CD4-positive, alpha-beta memory T cell (primary cell): ENCODE results near the gene PINK1. TPM values are rescaled to one million over a fixed set of nuclear protein-coding genes. Genes with fewer than 3 reads are reported as not detected.
A peak's percentile ranks its signal among the peaks of the same experiment; 100 is the strongest.

Experiments
- CTCF ChIA-PET: fragments of 350-600 bp; sonication (Branson Sonifier 250); formaldehyde crosslinking; loops from one replicate; lab custom pipeline; 2021; ENCODE audit warnings: inconsistent platforms; ENCODE audit not compliant: partially characterized antibody; lab: Charles Lee
- POLR2A ChIA-PET: fragments of 350-600 bp; sonication (Branson Sonifier 250); formaldehyde crosslinking; loops from one replicate; lab custom pipeline; 2021; ENCODE audit not compliant: partially characterized antibody; lab: Charles Lee
- DNase-seq, 5 donors: peaks; one replicate each; pipeline versions ENCODE4 v3.0.0 to v3.0.0-alpha.2; 2020 to 2022; ENCODE audit warnings: mixed read lengths in 1 of 5
- H3K27ac ChIP-seq: one replicate; pipeline ENCODE4 v1.7.0; 2013; ENCODE audit warnings: low read depth, low read length
- H3K27me3 ChIP-seq: 2 replicates; pipeline ENCODE4 v1.7.0; 2013; ENCODE audit warnings: mild to moderate bottlenecking, low read length, moderate library complexity; ENCODE audit not compliant: insufficient read depth
- H3K36me3 ChIP-seq: 2 replicates; pipeline ENCODE4 v1.7.0; 2013; ENCODE audit warnings: mild to moderate bottlenecking, low read length, moderate library complexity; ENCODE audit not compliant: insufficient read depth
- H3K4me1 ChIP-seq: 2 replicates; pipeline ENCODE4 v1.7.0; 2013; ENCODE audit warnings: mild to moderate bottlenecking, low read length, moderate library complexity; ENCODE audit not compliant: insufficient read depth
- H3K4me3 ChIP-seq, 2 donors: one replicate each; pipeline ENCODE4 v1.7.0; 2013; ENCODE audit warnings: low read length in 2 of 2, mild to moderate bottlenecking in 1 of 2
- H3K9me3 ChIP-seq, 2 donors: one replicate each; pipeline ENCODE4 v1.7.0; 2013; ENCODE audit warnings: low read length in 2 of 2, control low read depth in 1 of 2; ENCODE audit not compliant: control insufficient read depth in 1 of 2
- H3K27ac Mint-ChIP-seq, 7 donors: one replicate each; pipeline ENCODE4 v1.8.0; 2020 to 2021; ENCODE audit warnings: mixed read lengths in 7 of 7, mild to moderate bottlenecking in 6 of 7, inconsistent platforms in 3 of 7, moderate library complexity in 3 of 7
- H3K27me3 Mint-ChIP-seq, 2 donors: one replicate each; pipeline ENCODE4 v1.8.0; 2020 to 2021; ENCODE audit warnings: mixed read lengths in 2 of 2
- H3K36me3 Mint-ChIP-seq, 2 donors: one replicate each; pipeline ENCODE4 v1.8.0; 2020 to 2021; ENCODE audit warnings: mixed read lengths in 2 of 2, inconsistent platforms in 1 of 2, mild to moderate bottlenecking in 1 of 2
- H3K4me1 Mint-ChIP-seq, 4 donors: one replicate each; pipeline ENCODE4 v1.8.0; 2020 to 2021; ENCODE audit warnings: mixed read lengths in 4 of 4, mild to moderate bottlenecking in 1 of 4
- H3K4me3 Mint-ChIP-seq, 8 donors: one replicate each; pipeline ENCODE4 v1.8.0; 2020 to 2021; ENCODE audit warnings: mixed read lengths in 8 of 8, mild to moderate bottlenecking in 7 of 8, moderate library complexity in 6 of 8, inconsistent platforms in 3 of 8
- H3K9me3 Mint-ChIP-seq, 8 donors: one replicate each; pipeline ENCODE4 v1.8.0; 2020 to 2021; ENCODE audit warnings: mixed read lengths in 8 of 8, mild to moderate bottlenecking in 5 of 8, inconsistent platforms in 3 of 8, moderate library complexity in 1 of 8
- intact Hi-C: fragments of 100-400 bp; cut with micrococcal nuclease; formaldehyde crosslinking; loops from one replicate; pipeline ENCODE4 v1.15.1; 2023
- polyA plus RNA-seq, 2 donors: library from polyadenylated mRNA; unstranded; fragments of 300-500 nt; fragmentation: Illumina TruSeq; gene quantifications; one replicate each; pipeline ENCODE4 v1.2.3, GENCODE V29; 2021
- total RNA-seq, 2 experiments: library from RNA; stranded (reverse); gene quantifications; one replicate each; pipeline ENCODE4 v1.2.3, GENCODE V29; 2021

Gene PINK1
- total and polyA plus RNA-seq, 4 experiments from 2014 or later = 19.0 to 24.2 (median 20.6) TPM

- Mint-ChIP-seq H3K36me3 (peaks cover 21 to 69% of the 10 kb centered on the region in 2 donors), H3K27me3 (no peaks in the 10 kb centered on the region), H3K27ac (peak overlapping the region in 6 of 7 donors; percentile 7 to 97 (median 51)), H3K4me3 (peak overlapping the region in 2 of 8 donors; percentile 44 to 65), H3K4me1 (peaks cover 33 to 66% (median 44%) of the 10 kb centered on the region in 4 donors), H3K9me3 (no peaks in the 10 kb centered on the region)
- H3K27me3 ChIP-seq = no peaks in the 10 kb centered on the region
- peaks cover 50% of the 10 kb centered on the region for H3K36me3 ChIP-seq
- H3K4me3 ChIP-seq = no peak overlapping the region
- H3K27ac ChIP-seq = no peak overlapping the region
- no peaks in the 10 kb centered on the region for H3K9me3 ChIP-seq
- ChIA-PET POLR2A (interaction anchor here (1.3 to 2.1 kb wide), 2 partner anchors 8 to 128 kb away, joined by 3 to 8 read pairs; partner anchors contain the start of gene HP1BP3), CTCF (interaction anchor here (1.0 kb wide), 1 partner anchor 24 kb away, joined by 3 read pairs; no protein-coding TSS in a partner anchor)
- DNase-seq = peak in 1 of 5 donors; percentile 10
- peaks cover 37% of the 10 kb centered on the region for H3K4me1 ChIP-seq
- intact Hi-C loops = no loop called here
Observed at GRCh38 chr1:20658166-20658915, 25.1 kb downstream of the PINK1 start.

GRCh38 chr1:20660363-20660762 is 27.1 kb downstream of the PINK1 start:
- Histone ChIP-seq H3K27me3 (no peaks in the 10 kb centered on the region), H3K4me3 (peak overlapping the region; percentile 86 to 98), H3K4me1 (peaks cover 37% of the 10 kb centered on the region), H3K36me3 (peaks cover 32% of the 10 kb centered on the region), H3K27ac (peak overlapping the region; percentile 74), H3K9me3 (no peaks in the 10 kb centered on the region)
- no peaks in the 10 kb centered on the region for H3K9me3 Mint-ChIP-seq
- H3K27ac Mint-ChIP-seq = peak overlapping the region; percentile 96 to 99 (median 98)
- peak overlapping the region; percentile 96 to 100 (median 98) for H3K4me3 Mint-ChIP-seq
- H3K4me1 Mint-ChIP-seq = peaks cover 33 to 64% (median 44%) of the 10 kb centered on the region in 4 donors
- CTCF ChIA-PET = interaction anchor here (1.1 to 2.0 kb wide), 4 partner anchors 19 to 26 kb away, joined by 3 to 10 read pairs (median 6); no protein-coding TSS in a partner anchor
- POLR2A ChIA-PET = interaction anchor here (1.2 to 3.0 kb wide), 4 partner anchors 13 to 362 kb away, joined by 4 to 24 read pairs (median 10); partner anchors contain the start of gene HP1BP3
- DNase-seq = no peak
- peaks cover 12 to 51% of the 10 kb centered on the region in 2 donors for H3K36me3 Mint-ChIP-seq
- intact Hi-C loops = loop anchor here (5.0 kb wide), 1 partner anchor 153 kb away; the partner anchor contains the start of gene MUL1
- no peaks in the 10 kb centered on the region for H3K27me3 Mint-ChIP-seq

- peak overlapping the region; percentile 74 for H3K27ac ChIP-seq
- peak overlapping the region; percentile 96 to 99 (median 98) for H3K27ac Mint-ChIP-seq
- ChIA-PET POLR2A (interaction anchor here (0.9 to 3.0 kb wide), 5 partner anchors 13 to 1792 kb away, joined by 3 to 24 read pairs (median 4); partner anchors contain the start of gene HP1BP3), CTCF (interaction anchor here (0.9 to 2.0 kb wide), 6 partner anchors 20 to 534 kb away, joined by 3 to 10 read pairs (median 4); partner anchors contain the start of gene KIF17)
- no peaks in the 10 kb centered on the region for H3K9me3 Mint-ChIP-seq
- H3K27me3 ChIP-seq = no peaks in the 10 kb centered on the region
- peak overlapping the region; percentile 96 to 100 (median 98) for H3K4me3 Mint-ChIP-seq
- peak overlapping the region; percentile 86 to 98 for H3K4me3 ChIP-seq
- no peaks in the 10 kb centered on the region for H3K27me3 Mint-ChIP-seq
- peaks cover 33 to 63% (median 44%) of the 10 kb centered on the region in 4 donors for H3K4me1 Mint-ChIP-seq
- H3K9me3 ChIP-seq = no peaks in the 10 kb centered on the region
- peaks cover 28% of the 10 kb centered on the region for H3K36me3 ChIP-seq
- peaks cover 11 to 49% of the 10 kb centered on the region in 2 donors for H3K36me3 Mint-ChIP-seq
- H3K4me1 ChIP-seq = peaks cover 37% of the 10 kb centered on the region
- intact Hi-C loops = loop anchor here (1.0 to 5.0 kb wide), 2 partner anchors 27 to 154 kb away; partner anchors contain the start of gene MUL1
- peak in 2 of 5 donors; percentile 29 to 61 for DNase-seq
Observed at GRCh38 chr1:20660847-20661206, 27.6 kb downstream of the PINK1 start.

GRCh38 chr1:20661207-20662109 is 28.2 kb downstream of the PINK1 start, which contains the start of gene DDOST:
TSS of gene DDOST (minus strand) at chr1:20661369. CDS start at chr1:20661350, 19 bp downstream.
- no peaks in the 10 kb centered on the region for H3K9me3 Mint-ChIP-seq
- intact Hi-C loops = loop anchor here (1.0 to 5.0 kb wide), 2 partner anchors 27 to 154 kb away; partner anchors contain the start of gene MUL1
- Histone ChIP-seq H3K27me3 (no peaks in the 10 kb centered on the region), H3K4me3 (peak within 1 kb of the TSS; percentile 86 to 98), H3K27ac (peak within 1 kb of the TSS; percentile 74), H3K36me3 (peaks cover 21% of the 10 kb centered on the region), H3K9me3 (no peaks in the 10 kb centered on the region), H3K4me1 (peaks cover 37% of the 10 kb centered on the region)
- H3K4me1 Mint-ChIP-seq = peaks cover 31 to 62% (median 44%) of the 10 kb centered on the region in 4 donors
- DNase-seq = peak; percentile 93 to 97 (median 95)
- no peaks in the 10 kb centered on the region for H3K27me3 Mint-ChIP-seq
- H3K36me3 Mint-ChIP-seq = peaks cover 9 to 43% of the 10 kb centered on the region in 2 donors
- ChIA-PET POLR2A (interaction anchor here (0.7 to 3.0 kb wide), 7 partner anchors 14 to 1791 kb away, joined by 3 to 24 read pairs (median 4); partner anchors contain the start of gene HP1BP3), CTCF (interaction anchor here (0.9 to 2.0 kb wide), 7 partner anchors 20 to 534 kb away, joined by 3 to 10 read pairs (median 3); partner anchors contain the start of gene KIF17)
- H3K27ac Mint-ChIP-seq = peak within 1 kb of the TSS; percentile 96 to 99 (median 98)
- H3K4me3 Mint-ChIP-seq = peak within 1 kb of the TSS; percentile 96 to 100 (median 98)

- Histone ChIP-seq H3K9me3 (no peaks in the 10 kb centered on the region), H3K27ac (peak overlapping the region; percentile 74), H3K4me3 (peak overlapping the region; percentile 86 to 98), H3K4me1 (peaks cover 37% of the 10 kb centered on the region), H3K27me3 (no peaks in the 10 kb centered on the region), H3K36me3 (peaks cover 15% of the 10 kb centered on the region)
- Mint-ChIP-seq H3K9me3 (no peaks in the 10 kb centered on the region), H3K27me3 (no peaks in the 10 kb centered on the region), H3K27ac (peak overlapping the region; percentile 96 to 99 (median 98)), H3K4me3 (peak overlapping the region; percentile 96 to 100 (median 98)), H3K4me1 (peaks cover 30 to 59% (median 42%) of the 10 kb centered on the region in 4 donors), H3K36me3 (peaks cover 3 to 37% of the 10 kb centered on the region in 2 donors)
- intact Hi-C loops = loop anchor here (5.0 kb wide), 1 partner anchor 155 kb away; the partner anchor contains the start of gene MUL1
- ChIA-PET CTCF (interaction anchor here (1.0 to 2.0 kb wide), 5 partner anchors 21 to 533 kb away, joined by 3 to 10 read pairs (median 6); no protein-coding TSS in a partner anchor), POLR2A (interaction anchor here (1.1 to 3.0 kb wide), 4 partner anchors 28 to 125 kb away, joined by 3 to 24 read pairs (median 9); partner anchors contain the start of gene HP1BP3)
- no peak for DNase-seq
Observed at GRCh38 chr1:20662110-20662475, 28.8 kb downstream of the PINK1 start.

GRCh38 chr1:20663365-20663764 is 30.1 kb downstream of the PINK1 start:
- Mint-ChIP-seq H3K4me1 (peaks cover 29 to 47% (median 37%) of the 10 kb centered on the region in 4 donors), H3K27ac (peak overlapping the region in 1 of 7 donors; percentile 97), H3K27me3 (no peaks in the 10 kb centered on the region), H3K9me3 (no peaks in the 10 kb centered on the region), H3K36me3 (peaks cover 0 to 24% of the 10 kb centered on the region in 2 donors), H3K4me3 (peak overlapping the region in 4 of 8 donors; percentile 20 to 99 (median 39))
- Histone ChIP-seq H3K9me3 (no peaks in the 10 kb centered on the region), H3K4me1 (peaks cover 34% of the 10 kb centered on the region), H3K27me3 (no peaks in the 10 kb centered on the region), H3K36me3 (peaks cover 2% of the 10 kb centered on the region), H3K4me3 (no peak overlapping the region), H3K27ac (no peak overlapping the region)
- ChIA-PET CTCF (interaction anchor here (0.8 to 1.2 kb wide), 3 partner anchors 14 to 33 kb away, joined by 3 to 5 read pairs (median 3); partner anchors contain the start of gene PINK1), POLR2A (interaction anchor here (1.6 kb wide), 1 partner anchor 123 kb away, joined by 3 read pairs; the partner anchor contains the start of gene HP1BP3)
- DNase-seq = no peak
- intact Hi-C loops = loop anchor here (5.0 kb wide), 1 partner anchor 156 kb away; the partner anchor contains the start of gene MUL1
